HepG2 (cell line): ENCODE data around the gene LYSMD3. TPM values are rescaled to one million over a fixed set of nuclear protein-coding genes. Genes with fewer than 3 reads are reported as not detected.
A peak's percentile ranks its signal among the peaks of the same experiment; 100 is the strongest.

Experiments used
- ATAC-seq: fragments of 200-7000 bp; cut with Tn5 transposase; 3 replicates; pipeline ENCODE4 v1.9.1; 2020; ENCODE audit warnings: mild to moderate bottlenecking, moderate library complexity
- BruUV-seq: library from RNA; stranded (reverse); fragments of 400-500 nt; replicated peaks from 2 replicates; lab custom pipeline; 2021; lab: Mats Ljungman, UMichigan
- CTCF ChIA-PET: fragments of 300-600 bp; formaldehyde crosslinking; extraction: SDS; loops from one replicate; lab custom pipeline; 2021; ENCODE audit warnings: low total read pairs, inconsistent platforms, low intra/inter-chr PET ratio; lab: Yijun Ruan, JAX
- POLR2A ChIA-PET: fragments of 350-600 bp; sonication (Branson Sonifier 250); formaldehyde crosslinking; loops from one replicate; lab custom pipeline; 2020; ENCODE audit warnings: antibody characterized with exemption, inconsistent platforms; lab: Yijun Ruan, JAX
- DNase-seq: peaks from one replicate; pipeline ENCODE4 v3.0.0-alpha.2; 2015; ENCODE audit warnings: low spot score
- FAIRE-seq: peaks from 3 replicates; lab custom pipeline; 2011; peaks lifted over from hg19 to GRCh38; lab: Jason Lieb, UNC
- H2AFZ ChIP-seq: one replicate; pipeline ENCODE4 v1.6.1; 2011; ENCODE audit warnings: low read length, inconsistent platforms
- H3K27ac ChIP-seq: fragments of 300-600 bp; 3 replicates; pipeline ENCODE4 v1.8.0; 2011; ENCODE audit warnings: mixed run types, mild to moderate bottlenecking, mixed read lengths, low read length, inconsistent platforms; ENCODE audit not compliant: insufficient read depth; ENCODE audit errors: extremely low read length
- H3K27me3 ChIP-seq, 2 experiments: fragments of 200-600 bp in 1 of 2; 2 replicates in 1 of 2; 3 replicates in 1 of 2; pipeline versions ENCODE4 v1.6.0 to v1.8.0; 2011; ENCODE audit warnings: low read length in 2 of 2, mild to moderate bottlenecking in 2 of 2, moderate library complexity in 2 of 2, inconsistent platforms in 1 of 2; ENCODE audit not compliant: insufficient read depth in 2 of 2, control insufficient read depth in 1 of 2
- H3K36me3 ChIP-seq, 2 experiments: fragments of 200-600 bp in 1 of 2; replicated peaks in 1 of 2; 2 replicates in 1 of 2; 3 replicates in 1 of 2; pipeline versions ENCODE4 v1.5.1 to v1.8.0; 2011; ENCODE audit warnings: low read length in 2 of 2, inconsistent platforms in 1 of 2; ENCODE audit not compliant: insufficient read depth in 2 of 2, control insufficient read depth in 1 of 2
- H3K4me1 ChIP-seq: 2 replicates; pipeline ENCODE4 v1.5.1; 2012; ENCODE audit warnings: low read length, inconsistent platforms; ENCODE audit not compliant: insufficient read depth
- H3K4me2 ChIP-seq: 2 replicates; pipeline ENCODE4 v1.6.0; 2011; ENCODE audit warnings: low read depth, low read length, inconsistent platforms
- H3K4me3 ChIP-seq, 3 experiments: fragments of 200-600 bp in 1 of 3; sonication (generic), shearing (Covaris generic) in 1 of 3; replicated peaks in 1 of 3; 2 replicates each; pipeline ENCODE4 v1.5.1; 2011 to 2016; ENCODE audit warnings: low read length in 3 of 3, inconsistent platforms in 2 of 3, low read depth in 2 of 3, mild to moderate bottlenecking in 2 of 3, control low read depth in 1 of 3, mixed read lengths in 1 of 3; ENCODE audit not compliant: insufficient read depth in 1 of 3
- H3K79me2 ChIP-seq: one replicate; pipeline ENCODE4 v1.6.1; 2011; ENCODE audit warnings: low read length, inconsistent platforms; ENCODE audit not compliant: insufficient read depth
- H3K9ac ChIP-seq: 2 replicates; pipeline ENCODE4 v1.6.0; 2011; ENCODE audit warnings: mild to moderate bottlenecking, low read depth, low read length, inconsistent platforms; ENCODE audit not compliant: insufficient read depth
- H3K9me3 ChIP-seq: 2 replicates; pipeline ENCODE4 v1.5.1; 2012; ENCODE audit warnings: mild to moderate bottlenecking, low read length
- H4K20me1 ChIP-seq: 2 replicates; pipeline ENCODE4 v1.6.0; 2011; ENCODE audit warnings: inconsistent platforms, mild to moderate bottlenecking, low read length, moderate library complexity; ENCODE audit not compliant: insufficient read depth
- LRRFIP1 ChIP-seq: sonication (generic); formaldehyde crosslinking; conservative IDR thresholded peaks from 2 replicates; pipeline ENCODE4 v1.4.0; 2020; ENCODE audit warnings: missing genetic modification reagents
- NPAS2 ChIP-seq: sonication (generic); formaldehyde crosslinking; IDR thresholded peaks from 2 replicates; pipeline ENCODE4 v1.8.0; 2022; ENCODE audit warnings: mild to moderate bottlenecking, missing genetic modification reagents, borderline replicate concordance
- ZBTB40 ChIP-seq, 2 experiments: fragments of 450-650 bp in 1 of 2; sonication (generic) in 1 of 2; formaldehyde crosslinking in 1 of 2; IDR thresholded peaks; 2 replicates each; pipeline versions ENCODE4 v1.6.1 to v1.8.0; 2016 to 2022; ENCODE audit warnings: antibody characterized with exemption in 1 of 2, mild to moderate bottlenecking in 1 of 2, missing genetic modification reagents in 1 of 2
- ZNF605 ChIP-seq: sonication (generic); formaldehyde crosslinking; IDR thresholded peaks from 2 replicates; pipeline ENCODE4 v1.8.0; 2022; ENCODE audit warnings: mild to moderate bottlenecking, missing genetic modification reagents
- ZNF678 ChIP-seq: sonication (generic); formaldehyde crosslinking; IDR thresholded peaks from 2 replicates; pipeline ENCODE4 v1.4.0; 2020; ENCODE audit warnings: mild to moderate bottlenecking, missing genetic modification reagents
- ZNF770 ChIP-seq: sonication (generic); formaldehyde crosslinking; IDR thresholded peaks from 2 replicates; pipeline ENCODE4 v1.5.0; 2020; ENCODE audit warnings: mild to moderate bottlenecking, missing genetic modification reagents
- WGBS: methylation state at CpG from one replicate; pipeline ENCODE4 v1.1.6; 2017; ENCODE audit warnings: low lambda C conversion rate; 5-methylcytosine and 5-hydroxymethylcytosine counted together
- in situ Hi-C: cut with HindIII; loops from 2 replicates; pipeline ENCODE4 v1.10.0; 2017; ENCODE audit warnings: low pct_unique_long_range_greater_than_20kb; ENCODE audit not compliant: extremely low pct_ligation_motif_present
- intact Hi-C: fragments of 100-400 bp; cut with micrococcal nuclease; formaldehyde crosslinking; loops from one replicate; pipeline ENCODE4 v1.10.0; 2022; ENCODE audit not compliant: unreplicated experiment
- polyA plus RNA-seq, 8 experiments: library from polyadenylated mRNA; depleted of rRNA in 3 of 8; stranded (reverse) in 7 of 8; unstranded in 1 of 8; fragments of >200 nt; fragmentation: Illumina TruSeq in 4 of 8; extraction: Trizol in 4 of 8; gene quantifications; 2 replicates each; pipeline versions ENCODE4 v1.2.1 to v1.2.3, GENCODE V29; 2011 to 2016; ENCODE audit warnings: low read depth in 4 of 8, missing spikeins in 1 of 8, mixed read lengths in 1 of 8; ENCODE audit not compliant: insufficient read depth in 1 of 8
- total RNA-seq, 5 experiments: library from RNA; depleted of rRNA; stranded (reverse); fragments of >200 nt; fragmentation: Illumina TruSeq; extraction: Trizol; gene quantifications; 2 replicates each; pipeline ENCODE4 v1.2.3, GENCODE V29; 2016; ENCODE audit warnings: low read depth in 1 of 5

Gene LYSMD3
- total and polyA plus RNA-seq, 2 of the 13 experiments (the other 11 are each of a cell fraction or from before 2014, with no cell fraction given) = 9.1 to 13.8 TPM

- no peak for TF ChIP-seq LRRFIP1 (CRISPR knock-in tag)
Observed at GRCh38 chr5:90518661-90519060, 10.7 kb downstream of the LYSMD3 start (continued).

- no peaks in the 10 kb centered on the region for H3K4me1 ChIP-seq
- BruUV-seq = no TSS peak
- 80% methylated on average over 3 of the region's 3 CpGs for WGBS
- 0 out of 5 replicates have a peak, but pooled peaks cover 0 to 1% of the 10 kb centered on the region in 2 experiments for H3K36me3 ChIP-seq
- no peaks in the 10 kb centered on the region for H3K79me2 ChIP-seq
- H2AFZ ChIP-seq = no peak overlapping the region
- no peak for FAIRE-seq
- no peak for ATAC-seq
- intact Hi-C loops = no loop called here
- H3K9ac ChIP-seq = no peak overlapping the region
- no peaks in the 10 kb centered on the region for H4K20me1 ChIP-seq
- CTCF ChIA-PET = no interaction called here
- TF ChIP-seq ZNF678 (no peak), ZNF770 (CRISPR knock-in tag) (peak; percentile 76), NPAS2 (CRISPR knock-in tag) (no peak), ZBTB40 (IDR thresholded peaks at IDR 0.05) (no peak), ZBTB40 (CRISPR knock-in tag; IDR thresholded peaks at IDR 0.05) (no peak), ZNF605 (no peak)
- TF ChIP-seq, all 625 proteins: peak for 1
- POLR2A ChIA-PET = no interaction called here
- H3K27ac ChIP-seq = no peak overlapping the region
- no peaks in the 10 kb centered on the region for H3K27me3 ChIP-seq
- H3K9me3 ChIP-seq = no peaks in the 10 kb centered on the region
- in situ Hi-C loops = no loop called here
- DNase-seq = no peak
- no peak overlapping the region for H3K4me2 ChIP-seq
- no peak overlapping the region for H3K4me3 ChIP-seq
Observed at GRCh38 chr5:90514520-90514919, 14.9 kb downstream of the LYSMD3 start.
